Naive thymus-derived CD4-positive, alpha-beta T cell (primary cell): ENCODE results near the gene LAMC1. TPM values are rescaled to one million over a fixed set of nuclear protein-coding genes. Genes with fewer than 3 reads are reported as not detected.
A peak's percentile ranks its signal among the peaks of the same experiment; 100 is the strongest.

Source experiments
- ATAC-seq: fragments of 150-1000 bp; cut with Tn5 transposase; 2 replicates; pipeline ENCODE4 v1.10.0; 2021; ENCODE audit warnings: mild to moderate bottlenecking, moderate library complexity
- CTCF ChIA-PET: fragments of 350-600 bp; sonication (Branson Sonifier 250); formaldehyde crosslinking; loops from one replicate; lab custom pipeline; 2021; ENCODE audit warnings: antibody characterized with exemption; lab: Charles Lee
- POLR2A ChIA-PET: fragments of 350-600 bp; sonication (Branson Sonifier 250); formaldehyde crosslinking; loops from one replicate; lab custom pipeline; 2021; ENCODE audit warnings: antibody characterized with exemption, inconsistent platforms; lab: Charles Lee
- DNase-seq, 9 donors: peaks; one replicate each; pipeline versions ENCODE4 v3.0.0 to v3.0.0-alpha.2; 2020 to 2022; ENCODE audit warnings: mixed read lengths in 1 of 9
- H3K27ac ChIP-seq: one replicate; pipeline ENCODE4 v1.7.0; 2013; ENCODE audit warnings: mild to moderate bottlenecking, low read depth, low read length, moderate library complexity
- H3K27me3 ChIP-seq, 2 donors: one replicate each; pipeline ENCODE4 v1.7.0; 2013; ENCODE audit warnings: low read length in 2 of 2, mild to moderate bottlenecking in 2 of 2, moderate library complexity in 2 of 2; ENCODE audit not compliant: control insufficient read depth in 2 of 2, insufficient read depth in 2 of 2
- H3K36me3 ChIP-seq, 3 experiments: 1 replicate in 2 of 3; 2 replicates in 1 of 3; pipeline ENCODE4 v1.7.0; 2013; ENCODE audit warnings: low read length in 3 of 3, mild to moderate bottlenecking in 3 of 3, moderate library complexity in 1 of 3; ENCODE audit not compliant: insufficient read depth in 3 of 3, control insufficient read depth in 2 of 3
- H3K4me1 ChIP-seq, 2 donors: one replicate each; pipeline ENCODE4 v1.7.0; 2013; ENCODE audit warnings: low read length in 2 of 2, mild to moderate bottlenecking in 2 of 2, moderate library complexity in 1 of 2; ENCODE audit not compliant: control insufficient read depth in 2 of 2, insufficient read depth in 2 of 2
- H3K4me3 ChIP-seq: 2 replicates; pipeline ENCODE4 v1.7.0; 2013; ENCODE audit warnings: mild to moderate bottlenecking, low read length
- H3K9me3 ChIP-seq, 3 experiments: 1 replicate in 2 of 3; 2 replicates in 1 of 3; pipeline ENCODE4 v1.7.0; 2013; ENCODE audit warnings: low read length in 3 of 3; ENCODE audit not compliant: control insufficient read depth in 2 of 3
- H3K27ac Mint-ChIP-seq, 9 donors: one replicate each; pipeline ENCODE4 v1.8.0; 2020 to 2022; ENCODE audit warnings: mixed read lengths in 9 of 9, mild to moderate bottlenecking in 8 of 9, moderate library complexity in 5 of 9, inconsistent platforms in 2 of 9
- H3K27me3 Mint-ChIP-seq, 5 donors: one replicate each; pipeline ENCODE4 v1.8.0; 2021 to 2022; ENCODE audit warnings: mixed read lengths in 5 of 5, mild to moderate bottlenecking in 1 of 5
- H3K36me3 Mint-ChIP-seq, 5 donors: one replicate each; pipeline ENCODE4 v1.8.0; 2020 to 2022; ENCODE audit warnings: mixed read lengths in 5 of 5, mild to moderate bottlenecking in 3 of 5, inconsistent platforms in 1 of 5
- H3K4me1 Mint-ChIP-seq, 7 donors: one replicate each; pipeline ENCODE4 v1.8.0; 2020 to 2022; ENCODE audit warnings: mixed read lengths in 7 of 7, mild to moderate bottlenecking in 3 of 7, inconsistent platforms in 1 of 7
- H3K4me3 Mint-ChIP-seq, 10 donors: one replicate each; pipeline ENCODE4 v1.8.0; 2020 to 2022; ENCODE audit warnings: mild to moderate bottlenecking in 10 of 10, mixed read lengths in 10 of 10, moderate library complexity in 6 of 10, inconsistent platforms in 2 of 10
- H3K9me3 Mint-ChIP-seq, 11 donors: one replicate each; pipeline ENCODE4 v1.8.0; 2020 to 2022; ENCODE audit warnings: mixed read lengths in 11 of 11, mild to moderate bottlenecking in 4 of 11, inconsistent platforms in 1 of 11, moderate library complexity in 1 of 11
- intact Hi-C, 2 donors: fragments of 100-400 bp; cut with micrococcal nuclease; formaldehyde crosslinking; loops; one replicate each; pipeline ENCODE4 v1.15.1; 2023
- polyA plus RNA-seq, 2 donors: library from polyadenylated mRNA; unstranded; fragments of 300-500 nt; fragmentation: Illumina TruSeq; gene quantifications; one replicate each; pipeline ENCODE4 v1.2.3, GENCODE V29; 2021
- total RNA-seq, 6 experiments: library from RNA in 5 of 6; stranded (reverse) in 5 of 6; gene quantifications; 1 replicate in 5 of 6; 2 replicates in 1 of 6; pipeline ENCODE4 v1.2.3 and lab custom pipeline; 2021 to 2026

The LAMC1 gene
- total and polyA plus RNA-seq, 7 experiments from 2014 or later: 0.02 to 1.3 (median 0.24) TPM; not detected in 2

GRCh38 chr1:183098317-183098716 lies 75.1 kb downstream of the LAMC1 start:
- Mint-ChIP-seq H3K36me3 (no peaks in the 10 kb centered on the region), H3K4me1 (no peaks in the 10 kb centered on the region), H3K27me3 (peaks cover 6 to 29% (median 20%) of the 10 kb centered on the region in 5 donors), H3K4me3 (no peak overlapping the region), H3K27ac (no peak overlapping the region), H3K9me3 (peaks cover 0 to 2% (median 0%) of the 10 kb centered on the region in 11 donors)
- H3K27ac ChIP-seq: no peak overlapping the region
- ATAC-seq (no peak), DNase-seq (no peak)
- POLR2A ChIA-PET: no interaction called here
- no peaks in the 10 kb centered on the region for H3K36me3 ChIP-seq
- CTCF ChIA-PET: no interaction called here
- intact Hi-C loops: no loop called here
- no peaks in the 10 kb centered on the region for H3K9me3 ChIP-seq
- H3K4me3 ChIP-seq: no peak overlapping the region
- no peaks in the 10 kb centered on the region for H3K27me3 ChIP-seq
- H3K4me1 ChIP-seq: no peaks in the 10 kb centered on the region

GRCh38 chr1:183100361-183100974 lies 77.2 kb downstream of the LAMC1 start:
- CTCF ChIA-PET: no interaction called here
- DNase-seq (no peak), ATAC-seq (no peak)
- Mint-ChIP-seq H3K9me3 (no peaks in the 10 kb centered on the region), H3K27ac (no peak overlapping the region), H3K27me3 (peaks cover 6 to 24% (median 17%) of the 10 kb centered on the region in 5 donors), H3K36me3 (no peaks in the 10 kb centered on the region), H3K4me3 (no peak overlapping the region), H3K4me1 (no peaks in the 10 kb centered on the region)
- H3K4me3 ChIP-seq: no peak overlapping the region
- H3K27me3 ChIP-seq: no peaks in the 10 kb centered on the region
- H3K9me3 ChIP-seq: no peaks in the 10 kb centered on the region
- no peaks in the 10 kb centered on the region for H3K36me3 ChIP-seq
- H3K4me1 ChIP-seq: no peaks in the 10 kb centered on the region
- no peak overlapping the region for H3K27ac ChIP-seq
- intact Hi-C loops: no loop called here
- POLR2A ChIA-PET: no interaction called here

- intact Hi-C loops: no loop called here
- ChIA-PET POLR2A (no interaction called here), CTCF (no interaction called here)
- Mint-ChIP-seq H3K27me3 (peaks cover 4 to 19% (median 17%) of the 10 kb centered on the region in 5 donors), H3K4me1 (no peaks in the 10 kb centered on the region), H3K4me3 (no peak overlapping the region), H3K36me3 (no peaks in the 10 kb centered on the region), H3K27ac (no peak overlapping the region), H3K9me3 (no peaks in the 10 kb centered on the region)
- no peaks in the 10 kb centered on the region for H3K4me1 ChIP-seq
- no peak overlapping the region for H3K4me3 ChIP-seq
- H3K36me3 ChIP-seq: no peaks in the 10 kb centered on the region
- H3K27ac ChIP-seq: no peak overlapping the region
- ATAC-seq (no peak), DNase-seq (no peak)
- no peaks in the 10 kb centered on the region for H3K9me3 ChIP-seq
- no peaks in the 10 kb centered on the region for H3K27me3 ChIP-seq
These were observed 77.9 kb downstream of the LAMC1 start for GRCh38 chr1:183101081-183101480.

- Mint-ChIP-seq H3K27ac (no peak overlapping the region), H3K4me3 (no peak overlapping the region), H3K36me3 (no peaks in the 10 kb centered on the region), H3K4me1 (no peaks in the 10 kb centered on the region), H3K27me3 (peaks cover 0 to 15% (median 12%) of the 10 kb centered on the region in 5 donors), H3K9me3 (no peaks in the 10 kb centered on the region)
- Histone ChIP-seq H3K9me3 (no peaks in the 10 kb centered on the region), H3K4me3 (no peak overlapping the region), H3K36me3 (no peaks in the 10 kb centered on the region), H3K27ac (no peak overlapping the region), H3K27me3 (no peaks in the 10 kb centered on the region), H3K4me1 (no peaks in the 10 kb centered on the region)
- intact Hi-C loops: no loop called here
- no peak for DNase-seq
- CTCF ChIA-PET: no interaction called here
- peak; percentile 48 for ATAC-seq
- POLR2A ChIA-PET: no interaction called here
These were observed 78.6 kb downstream of the LAMC1 start for GRCh38 chr1:183101841-183102276.

GRCh38 chr1:183103147-183103546 lies 79.9 kb downstream of the LAMC1 start:
- Mint-ChIP-seq H3K4me3 (no peak overlapping the region), H3K27ac (no peak overlapping the region), H3K36me3 (no peaks in the 10 kb centered on the region), H3K27me3 (peaks cover 4 to 20% (median 12%) of the 10 kb centered on the region in 5 donors), H3K4me1 (no peaks in the 10 kb centered on the region), H3K9me3 (no peaks in the 10 kb centered on the region)
- no peak overlapping the region for H3K27ac ChIP-seq
- intact Hi-C loops: no loop called here
- DNase-seq (no peak), ATAC-seq (no peak)
- no peak overlapping the region for H3K4me3 ChIP-seq
- H3K9me3 ChIP-seq: no peaks in the 10 kb centered on the region
- ChIA-PET CTCF (no interaction called here), POLR2A (no interaction called here)
- H3K27me3 ChIP-seq: no peaks in the 10 kb centered on the region
- no peaks in the 10 kb centered on the region for H3K4me1 ChIP-seq
- H3K36me3 ChIP-seq: no peaks in the 10 kb centered on the region

- no peak overlapping the region for H3K27ac ChIP-seq
- ChIA-PET CTCF (no interaction called here), POLR2A (no interaction called here)
- H3K9me3 ChIP-seq: no peaks in the 10 kb centered on the region
- Mint-ChIP-seq H3K36me3 (no peaks in the 10 kb centered on the region), H3K4me3 (no peak overlapping the region), H3K9me3 (no peaks in the 10 kb centered on the region), H3K27ac (no peak overlapping the region), H3K4me1 (no peaks in the 10 kb centered on the region), H3K27me3 (peaks cover 4 to 20% (median 13%) of the 10 kb centered on the region in 5 donors)
- no peaks in the 10 kb centered on the region for H3K4me1 ChIP-seq
- no peak overlapping the region for H3K4me3 ChIP-seq
- H3K27me3 ChIP-seq: no peaks in the 10 kb centered on the region
- intact Hi-C loops: no loop called here
- H3K36me3 ChIP-seq: no peaks in the 10 kb centered on the region
- no peak for ATAC-seq
- no peak for DNase-seq
These were observed 80.4 kb downstream of the LAMC1 start for GRCh38 chr1:183103577-183103976.

GRCh38 chr1:183105449-183105848 lies 82.2 kb downstream of the LAMC1 start:
- peaks cover 9 to 22% (median 19%) of the 10 kb centered on the region in 5 donors for H3K27me3 Mint-ChIP-seq
- H3K36me3 Mint-ChIP-seq: no peaks in the 10 kb centered on the region
- ATAC-seq: no peak
- no peak for DNase-seq
- POLR2A ChIA-PET: no interaction called here
- no peaks in the 10 kb centered on the region for H3K9me3 Mint-ChIP-seq
- H3K36me3 ChIP-seq: no peaks in the 10 kb centered on the region
- no peaks in the 10 kb centered on the region for H3K27me3 ChIP-seq
- no peak overlapping the region for H3K27ac Mint-ChIP-seq
- no peak overlapping the region for H3K27ac ChIP-seq
- H3K4me1 ChIP-seq: no peaks in the 10 kb centered on the region
- no peaks in the 10 kb centered on the region for H3K9me3 ChIP-seq
- intact Hi-C loops: no loop called here
- CTCF ChIA-PET: no interaction called here
- H3K4me3 Mint-ChIP-seq: no peak overlapping the region
- H3K4me1 Mint-ChIP-seq: no peaks in the 10 kb centered on the region
- no peak overlapping the region for H3K4me3 ChIP-seq
